GM18858 (cell line): ENCODE data around the gene CYSTM1.

ENCODE experiments used
- ATAC-seq: cut with Tn5 transposase; IDR thresholded peaks from one replicate; pipeline ENCODE4 v1.9.1; 2021; ENCODE audit not compliant: unreplicated experiment

The CYSTM1 gene

GRCh38 chr5:140287801-140288521, 113.0 kb downstream of the CYSTM1 start:
- ATAC-seq, result no peak

DNA sequence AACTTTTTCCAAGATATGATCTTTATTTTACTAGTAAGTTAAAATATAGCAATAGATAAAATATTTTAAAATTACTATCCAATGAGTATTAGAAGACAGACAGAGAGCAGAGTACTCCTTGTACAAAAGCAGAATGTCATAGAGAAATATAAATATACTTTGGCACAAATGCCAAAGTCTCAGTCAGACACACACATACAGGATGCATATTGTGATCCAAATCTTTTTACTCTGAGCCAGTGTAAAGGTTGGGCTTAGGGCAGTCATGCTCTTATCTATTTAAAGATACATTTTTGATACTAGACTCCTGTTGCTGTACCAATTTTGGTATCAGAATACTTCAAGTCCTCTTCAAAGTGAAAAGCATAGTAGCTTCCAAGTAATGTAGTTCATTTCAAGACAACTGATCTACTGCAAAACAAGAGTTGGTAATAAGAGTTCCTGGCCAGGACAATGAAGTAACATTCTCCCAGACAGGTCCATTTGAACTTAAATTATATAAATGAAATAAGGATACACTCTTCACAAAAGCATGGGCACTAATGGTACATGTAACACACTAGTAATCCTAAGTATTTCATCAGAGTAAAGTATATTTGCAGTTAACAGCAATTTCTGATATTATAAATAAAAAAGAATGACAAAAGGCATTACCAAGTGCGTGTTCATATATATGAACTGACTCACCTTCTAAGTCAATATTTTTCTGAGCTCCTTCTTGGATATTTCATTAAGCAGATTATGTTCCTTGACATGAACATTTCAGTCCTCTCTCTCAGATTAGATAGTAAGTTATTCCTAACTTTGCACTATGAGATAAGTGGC, 117.4 kb downstream of the CYSTM1 start:
- ATAC-seq, result no peak
